ENCODE results near the gene PODN. TPM values are rescaled to one million over a fixed set of nuclear protein-coding genes. Genes with fewer than 3 reads are reported as not detected.

The PODN gene
- polyA plus RNA-seq, 3 donors = 1.6 to 2.0 (median 1.7) TPM

- DNase-seq = no peak
Measured at GRCh38 chr1:53112271-53112774, 50.3 kb downstream of the PODN start.

GRCh38 chr1:53112861-53113260 lies 50.8 kb downstream of the PODN start:
- DNase-seq = no peak

DNA sequence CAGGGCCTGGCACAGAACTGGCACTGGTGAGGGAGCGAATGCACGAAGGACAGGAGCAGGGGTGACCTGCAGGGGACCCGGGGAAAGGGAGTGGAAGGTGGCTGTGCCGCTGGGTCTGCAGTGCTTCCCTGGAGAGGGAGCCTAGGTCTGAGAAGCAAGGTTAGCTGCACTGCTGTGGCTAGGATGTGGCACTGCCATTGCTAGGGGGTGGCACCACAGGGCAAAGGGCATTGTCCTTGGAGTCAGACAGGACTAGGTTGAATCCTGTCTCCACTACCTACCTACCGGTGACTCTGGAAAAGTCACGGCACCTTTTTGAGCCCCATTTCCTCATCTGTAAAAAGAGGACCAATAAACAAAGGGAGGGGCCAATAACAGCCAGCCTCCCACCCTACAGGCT lies 52.1 kb downstream of the PODN start:
- no peak for DNase-seq

DNA sequence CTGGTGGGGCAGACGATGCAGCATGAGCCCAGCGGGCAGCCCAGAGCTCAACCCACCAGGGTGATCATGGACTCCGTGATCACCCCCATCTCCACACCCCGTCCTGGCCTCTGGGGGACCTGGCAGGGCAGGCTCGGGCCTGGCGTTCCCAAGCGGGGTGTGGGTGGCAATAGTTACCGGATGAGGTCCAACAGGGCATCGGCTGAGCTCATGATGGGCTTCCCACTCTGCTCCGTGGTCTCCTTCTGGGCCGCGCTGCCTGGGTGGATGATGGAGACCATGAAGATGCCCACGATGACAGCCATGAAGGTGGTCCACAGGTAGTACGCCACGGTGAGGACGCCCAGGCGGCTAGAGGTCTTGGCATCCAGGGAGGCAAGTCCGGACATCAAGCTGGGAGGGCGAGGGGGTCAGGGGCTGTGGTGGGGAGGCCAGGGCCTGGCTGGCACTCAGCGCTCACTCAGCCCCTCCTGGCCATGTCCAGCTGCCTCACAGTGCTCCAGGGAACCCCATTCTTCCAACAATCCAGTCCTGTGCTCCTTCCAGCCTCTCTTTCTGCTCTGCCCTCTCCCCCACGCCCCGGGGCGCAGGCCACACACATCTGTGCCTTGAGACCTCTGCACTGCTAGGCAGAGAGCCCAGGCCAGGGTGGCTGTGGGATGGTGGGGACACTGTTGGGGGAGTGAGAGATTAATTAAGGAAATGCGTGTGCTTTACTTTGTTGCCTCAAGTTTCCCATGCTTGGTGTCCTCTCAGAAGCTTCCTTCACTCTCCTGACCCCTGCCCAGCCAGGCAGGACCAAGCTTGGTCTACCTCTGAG lies 52.8 kb downstream of the PODN start:
- DNase-seq = no peak

DNA sequence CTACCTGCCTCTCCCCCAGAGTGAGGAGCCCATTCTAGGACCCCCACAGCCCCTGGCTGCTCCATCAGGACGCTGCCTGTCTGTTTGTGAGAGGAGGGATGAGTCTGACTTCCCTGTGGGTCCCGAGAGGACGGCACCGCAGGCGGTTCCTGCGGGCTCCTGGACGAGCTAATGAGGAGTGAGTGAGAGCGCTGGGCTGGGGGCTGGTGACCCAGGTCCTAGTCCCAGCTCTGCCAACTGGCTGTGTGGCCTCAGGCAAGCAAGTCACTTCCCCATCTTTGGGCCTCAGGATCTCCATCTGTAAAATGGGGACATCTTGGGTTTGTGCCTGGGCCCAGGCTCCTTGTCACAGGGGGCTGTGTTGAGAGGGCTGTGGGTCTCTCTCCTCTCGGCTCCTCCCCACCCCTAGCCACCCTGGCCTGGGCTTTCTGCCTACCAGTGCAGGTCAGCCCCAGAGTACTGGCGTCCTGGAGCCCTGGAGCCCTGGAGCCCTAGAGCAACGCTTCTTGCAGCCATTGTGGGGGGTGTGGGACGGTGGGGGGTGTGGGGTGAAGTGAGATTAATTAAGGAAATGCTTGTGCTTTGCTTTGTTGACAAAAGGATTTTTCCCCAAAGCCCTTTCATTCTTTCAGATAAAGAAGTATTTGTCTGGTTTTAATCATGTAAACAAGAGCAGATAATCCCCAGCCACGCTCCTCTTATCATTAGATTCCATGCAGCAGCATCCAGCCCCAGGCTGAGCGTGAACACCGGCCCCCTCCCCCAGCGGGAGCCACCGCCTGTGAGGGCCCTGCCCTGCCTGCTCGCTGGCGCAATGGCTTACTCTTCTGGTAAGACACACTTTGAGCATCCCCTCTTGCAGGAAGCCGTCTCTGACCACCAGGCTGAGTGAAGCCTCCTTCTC lies 53.6 kb downstream of the PODN start:
- DNase-seq = no peak

- no peak for DNase-seq
Measured at GRCh38 chr1:53116307-53116810, 54.3 kb downstream of the PODN start.

GRCh38 chr1:53116933-53117600 lies 55.1 kb downstream of the PODN start:
- no peak for DNase-seq

- DNase-seq = no peak
Measured at GRCh38 chr1:53117836-53118235, 55.8 kb downstream of the PODN start.

DNA sequence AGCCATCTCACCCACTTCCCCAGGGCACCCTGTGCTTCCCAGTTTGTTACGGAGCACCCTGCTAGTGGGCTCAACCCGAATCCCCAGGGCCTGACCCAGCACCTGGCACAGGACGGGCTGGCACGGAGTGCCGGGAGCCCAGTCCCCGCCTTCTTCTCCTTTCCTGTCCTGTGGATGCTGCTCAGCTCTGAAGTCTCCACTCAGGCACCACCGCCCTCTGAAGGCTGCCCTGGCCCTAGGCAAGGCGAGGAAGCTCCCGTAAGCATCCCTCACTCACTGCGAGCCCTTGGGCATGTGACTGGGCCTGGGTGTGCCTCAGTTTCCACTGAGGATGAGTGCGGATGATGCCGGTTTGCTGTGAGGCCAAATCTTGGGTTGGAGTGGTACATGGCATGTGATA lies 58.6 kb downstream of the PODN start:
- DNase-seq = no peak

GRCh38 chr1:53121319-53122172 lies 59.5 kb downstream of the PODN start:
- DNase-seq = no peak

- no peak for DNase-seq
Measured at GRCh38 chr1:53122201-53122885, 60.3 kb downstream of the PODN start.

GRCh38 chr1:53122961-53123413 lies 61.0 kb downstream of the PODN start:
- no peak for DNase-seq

- DNase-seq = no peak
Measured at GRCh38 chr1:53123453-53124140, 61.6 kb downstream of the PODN start.

DNA sequence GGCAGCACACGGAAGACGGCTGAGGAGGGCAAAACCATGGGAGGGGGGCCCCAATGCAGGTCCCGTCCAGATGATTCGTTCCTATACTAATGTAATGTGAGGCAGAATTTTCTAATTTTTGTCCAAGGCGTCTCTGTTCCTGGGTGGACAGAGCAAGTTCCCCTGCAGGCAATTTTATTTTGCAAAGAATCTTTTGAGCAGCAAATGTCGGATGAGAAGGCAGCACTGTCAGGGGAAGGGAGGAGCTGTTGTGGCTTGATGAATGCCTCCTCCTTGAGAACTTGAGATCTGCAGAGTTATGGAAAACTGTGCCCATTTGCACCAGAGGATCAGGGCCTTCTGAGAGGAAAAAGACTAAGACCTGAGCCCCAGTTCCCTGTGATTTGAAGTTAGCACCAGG lies 63.1 kb downstream of the PODN start:
- no peak for DNase-seq

- DNase-seq = no peak
Measured at GRCh38 chr1:53125623-53126360, 63.8 kb downstream of the PODN start.

DNA sequence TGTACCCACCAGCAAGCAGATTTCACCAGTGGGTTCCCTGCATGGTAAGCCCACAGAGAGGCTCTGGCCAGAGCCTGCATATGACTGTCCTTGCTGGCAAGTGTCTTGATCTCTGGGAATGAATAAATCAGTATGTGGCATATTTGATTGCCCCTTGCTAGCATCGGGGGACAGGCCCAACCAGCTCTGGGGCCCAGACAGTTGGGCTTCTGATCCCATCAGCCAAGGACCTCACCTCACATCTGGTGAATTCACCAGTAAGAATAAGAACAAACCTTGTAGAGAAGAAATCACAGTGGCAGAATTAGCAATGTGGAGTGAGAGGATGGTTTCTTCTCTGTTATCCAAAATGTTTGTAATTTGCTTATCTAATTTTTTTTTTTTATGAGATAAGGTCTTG lies 64.5 kb downstream of the PODN start:
- no peak for DNase-seq

- DNase-seq = no peak
Measured at GRCh38 chr1:53127546-53127945, 65.5 kb downstream of the PODN start.

GRCh38 chr1:53128401-53128800 lies 66.4 kb downstream of the PODN start:
- DNase-seq = no peak
